MM.1S (cell line): ENCODE results near the gene SULF2.
A peak's percentile ranks its signal among the peaks of the same experiment; 100 is the strongest.

Experiments
- DNase-seq: peaks from one replicate; pipeline ENCODE4 v3.0.0-alpha.2; 2015
- H2AFZ ChIP-seq: fragments of 300-600 bp; sonication (generic); 2 replicates; pipeline ENCODE4 v1.6.0; 2016; ENCODE audit warnings: antibody characterized with exemption, low read length
- H3F3A ChIP-seq: fragments of 300-600 bp; sonication (generic); 2 replicates; pipeline ENCODE4 v1.6.1; 2016; ENCODE audit warnings: mild to moderate bottlenecking, antibody characterized with exemption, low read length, moderate library complexity, mixed read lengths; ENCODE audit not compliant: insufficient read depth
- H3K27ac ChIP-seq: fragments of 300-600 bp; sonication (generic); 2 replicates; pipeline ENCODE4 v1.5.1; 2016; ENCODE audit warnings: mild to moderate bottlenecking, low read length
- H3K27me3 ChIP-seq: fragments of 300-600 bp; sonication (generic); replicated peaks from 2 replicates; pipeline ENCODE4 v1.6.0; 2016; ENCODE audit warnings: low read length; ENCODE audit not compliant: insufficient read depth
- H3K36me3 ChIP-seq: fragments of 300-600 bp; sonication (generic); replicated peaks from 2 replicates; pipeline ENCODE4 v1.6.1; 2016; ENCODE audit warnings: mild to moderate bottlenecking, low read length, mixed read lengths; ENCODE audit not compliant: insufficient read depth
- H3K4me1 ChIP-seq: fragments of 300-600 bp; sonication (generic); 2 replicates; pipeline ENCODE4 v1.6.1; 2016; ENCODE audit warnings: low read length, mixed read lengths
- H3K4me2 ChIP-seq: fragments of 300-600 bp; sonication (generic); 2 replicates; pipeline ENCODE4 v1.6.0; 2016; ENCODE audit warnings: low read depth, low read length
- H3K4me3 ChIP-seq: fragments of 300-600 bp; sonication (generic); 2 replicates; pipeline ENCODE4 v1.5.1; 2016; ENCODE audit warnings: low read length, mixed read lengths
- H3K79me2 ChIP-seq: fragments of 300-600 bp; sonication (generic); 2 replicates; pipeline ENCODE4 v1.6.1; 2016; ENCODE audit warnings: mixed run types, low read length, mixed read lengths
- H3K9ac ChIP-seq: fragments of 300-600 bp; sonication (generic); 2 replicates; pipeline ENCODE4 v1.6.1; 2016; ENCODE audit warnings: low read length, mixed read lengths
- H3K9me2 ChIP-seq: fragments of 300-600 bp; sonication (generic); replicated peaks from 2 replicates; pipeline ENCODE4 v1.6.1; 2016; ENCODE audit warnings: mild to moderate bottlenecking, low read length, mixed read lengths; ENCODE audit not compliant: insufficient read depth
- H3K9me3 ChIP-seq: fragments of 300-600 bp; sonication (generic); replicated peaks from 2 replicates; pipeline ENCODE4 v1.6.1; 2016; ENCODE audit warnings: mild to moderate bottlenecking, low read length, mixed read lengths; ENCODE audit not compliant: insufficient read depth
- H4K20me1 ChIP-seq: fragments of 300-600 bp; sonication (generic); 2 replicates; pipeline ENCODE4 v1.6.1; 2016; ENCODE audit warnings: mild to moderate bottlenecking, low read length, moderate library complexity, mixed read lengths; ENCODE audit not compliant: insufficient read depth
- EZH2 ChIP-seq: fragments of 300-600 bp; sonication (generic); optimal IDR thresholded peaks from 2 replicates; pipeline ENCODE3; 2017; ENCODE audit warnings: low read depth, mild to moderate bottlenecking, antibody characterized with exemption, low read length, mixed read lengths
- EZH2phosphoT487 ChIP-seq: fragments of 300-600 bp; sonication (generic); IDR thresholded peaks from 2 replicates; pipeline ENCODE4 v1.6.1; 2018; ENCODE audit warnings: antibody characterized with exemption, low read length
- TF ChIP-seq, protein P1 (sequence below): fragments of 300-600 bp; sonication (generic); IDR thresholded peaks from 2 replicates; pipeline ENCODE4 v1.5.1; 2016; ENCODE audit warnings: antibody characterized with exemption, low read length, mixed read lengths

Gene SULF2

DNA sequence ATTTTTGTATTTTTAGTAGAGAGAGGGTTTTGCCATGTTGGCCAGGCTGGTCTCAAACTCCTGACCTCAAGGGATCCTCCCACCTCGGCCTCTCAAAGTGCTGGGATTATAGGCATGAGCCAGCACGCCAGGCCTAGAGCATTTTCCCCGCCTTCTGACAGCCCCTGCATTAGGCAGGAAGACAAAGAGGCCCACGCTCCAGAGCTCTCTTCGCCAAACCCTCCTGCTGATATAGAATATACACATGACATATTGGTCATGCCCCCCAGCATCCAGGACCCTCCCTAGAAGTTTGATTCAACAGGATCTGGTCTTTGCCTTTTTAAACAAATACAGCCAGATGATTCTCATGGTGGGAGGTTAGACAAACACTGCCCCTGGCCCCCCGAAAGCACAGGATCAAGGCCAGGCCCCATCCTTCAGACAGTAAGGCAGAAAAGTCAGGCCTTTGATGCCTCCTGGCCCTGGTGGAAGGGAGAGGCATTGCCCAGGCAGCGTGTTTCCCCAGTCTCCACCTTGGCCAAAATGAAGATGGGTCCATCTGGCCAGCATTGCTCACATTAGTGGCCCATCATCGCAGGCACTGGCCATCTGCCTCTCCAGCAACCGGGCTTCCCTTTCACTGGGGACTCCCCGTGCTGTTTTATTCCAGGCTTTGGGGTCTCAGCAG lies 4.4 kb downstream of the SULF2 start:
- no peaks in the 10 kb centered on the region for H3K9me2 ChIP-seq
- H3K4me1 ChIP-seq: peaks cover 35% of the 10 kb centered on the region
- H3K9ac ChIP-seq: no peak overlapping the region
- peaks cover 10% of the 10 kb centered on the region for H3K36me3 ChIP-seq
- no peak for TF ChIP-seq EZH2phosphoT487
- TF ChIP-seq, protein P1, sequence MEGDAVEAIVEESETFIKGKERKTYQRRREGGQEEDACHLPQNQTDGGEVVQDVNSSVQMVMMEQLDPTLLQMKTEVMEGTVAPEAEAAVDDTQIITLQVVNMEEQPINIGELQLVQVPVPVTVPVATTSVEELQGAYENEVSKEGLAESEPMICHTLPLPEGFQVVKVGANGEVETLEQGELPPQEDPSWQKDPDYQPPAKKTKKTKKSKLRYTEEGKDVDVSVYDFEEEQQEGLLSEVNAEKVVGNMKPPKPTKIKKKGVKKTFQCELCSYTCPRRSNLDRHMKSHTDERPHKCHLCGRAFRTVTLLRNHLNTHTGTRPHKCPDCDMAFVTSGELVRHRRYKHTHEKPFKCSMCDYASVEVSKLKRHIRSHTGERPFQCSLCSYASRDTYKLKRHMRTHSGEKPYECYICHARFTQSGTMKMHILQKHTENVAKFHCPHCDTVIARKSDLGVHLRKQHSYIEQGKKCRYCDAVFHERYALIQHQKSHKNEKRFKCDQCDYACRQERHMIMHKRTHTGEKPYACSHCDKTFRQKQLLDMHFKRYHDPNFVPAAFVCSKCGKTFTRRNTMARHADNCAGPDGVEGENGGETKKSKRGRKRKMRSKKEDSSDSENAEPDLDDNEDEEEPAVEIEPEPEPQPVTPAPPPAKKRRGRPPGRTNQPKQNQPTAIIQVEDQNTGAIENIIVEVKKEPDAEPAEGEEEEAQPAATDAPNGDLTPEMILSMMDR: no peak
- TF ChIP-seq EZH2: no peak
- H3K27ac ChIP-seq: no peak overlapping the region
- no peaks in the 10 kb centered on the region for H3K9me3 ChIP-seq
- H3K79me2 ChIP-seq: peaks cover 91% of the 10 kb centered on the region
- no peak overlapping the region for H2AFZ ChIP-seq
- no peaks in the 10 kb centered on the region for H4K20me1 ChIP-seq
- no peak overlapping the region for H3K4me2 ChIP-seq
- no peak for DNase-seq
- no peaks in the 10 kb centered on the region for H3K27me3 ChIP-seq
- no peak overlapping the region for H3K4me3 ChIP-seq
- peaks cover 25% of the 10 kb centered on the region for H3F3A ChIP-seq

DNA sequence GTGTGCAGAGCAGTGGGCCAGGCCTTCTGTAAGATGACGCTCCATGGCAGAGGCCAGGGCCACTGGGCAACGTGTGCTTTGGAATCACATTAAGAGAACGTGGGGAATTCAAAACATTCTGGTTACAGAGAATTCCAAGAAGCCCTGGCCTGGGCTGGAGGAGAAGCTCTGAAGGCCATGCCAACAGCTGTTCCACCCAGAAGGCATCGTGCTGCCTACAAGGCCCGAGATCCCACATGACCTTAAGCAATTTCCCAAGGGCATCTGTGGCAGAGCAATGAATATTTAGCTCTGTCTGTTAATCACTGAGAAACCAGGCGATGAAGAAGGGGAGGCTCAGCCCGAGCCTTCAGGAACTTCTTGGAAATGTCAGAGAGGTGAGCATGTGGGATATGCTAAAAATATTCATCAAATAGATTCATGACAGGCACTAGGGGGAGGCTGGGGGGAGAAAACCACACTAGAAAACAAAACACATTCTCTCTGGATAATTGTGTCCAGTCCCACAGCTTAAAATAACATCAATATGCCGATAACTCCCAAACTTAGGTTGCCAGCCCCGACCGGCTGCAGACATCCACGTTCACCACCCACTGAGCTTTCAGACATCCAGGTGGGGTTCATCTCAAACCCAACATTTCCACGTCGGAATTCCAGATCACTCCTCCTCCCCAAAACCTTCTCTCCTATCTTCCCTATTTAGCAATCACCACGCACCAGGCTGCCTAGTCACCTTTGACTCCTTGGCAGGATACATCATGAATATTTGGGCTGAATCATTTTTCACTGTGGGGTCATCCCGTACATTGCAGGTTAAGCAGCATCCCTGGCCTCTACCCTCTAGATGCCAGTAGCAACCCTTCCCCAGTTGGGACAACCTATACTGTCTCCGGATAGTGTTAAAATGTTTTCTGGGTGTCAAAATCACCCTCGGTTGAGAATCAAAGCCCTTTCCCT lies 6.6 kb downstream of the SULF2 start:
- H2AFZ ChIP-seq: no peak overlapping the region
- H3K9ac ChIP-seq: no peak overlapping the region
- TF ChIP-seq EZH2 (no peak), EZH2phosphoT487 (no peak)
- TF ChIP-seq, protein P1: no peak
- H3K9me3 ChIP-seq: no peaks in the 10 kb centered on the region
- H3K4me1 ChIP-seq: peaks cover 48% of the 10 kb centered on the region
- H3K4me3 ChIP-seq: no peak overlapping the region
- peaks cover 100% of the 10 kb centered on the region for H3K79me2 ChIP-seq
- peaks cover 34% of the 10 kb centered on the region for H3F3A ChIP-seq
- H3K9me2 ChIP-seq: no peaks in the 10 kb centered on the region
- H3K4me2 ChIP-seq: no peak overlapping the region
- no peaks in the 10 kb centered on the region for H4K20me1 ChIP-seq
- DNase-seq: no peak
- H3K27ac ChIP-seq: peak overlapping the region; percentile 75; the same call in 1 of the 2 replicates
- H3K27me3 ChIP-seq: no peaks in the 10 kb centered on the region
- H3K36me3 ChIP-seq: peaks cover 19% of the 10 kb centered on the region

DNA sequence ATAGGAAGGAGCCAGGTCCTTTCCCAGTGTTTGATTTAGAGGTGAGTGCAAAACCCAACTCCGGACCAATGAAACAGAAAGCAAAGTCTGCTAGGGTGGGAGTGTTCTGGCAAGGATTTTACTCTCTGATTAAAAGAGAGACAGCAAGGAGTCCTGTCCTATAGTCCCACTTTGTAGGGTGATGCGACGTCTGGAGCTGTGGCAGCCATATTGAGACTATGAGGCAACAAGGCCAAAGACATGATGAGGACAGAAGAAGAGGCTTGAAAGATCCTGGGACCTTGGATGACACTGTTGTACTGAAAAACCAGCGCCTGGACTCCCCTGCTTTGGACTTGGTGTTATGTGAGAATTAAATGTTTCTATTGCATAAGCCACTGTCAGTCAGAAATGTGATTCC lies 8.1 kb downstream of the SULF2 start:
- peaks cover 33% of the 10 kb centered on the region for H3K4me1 ChIP-seq
- no peak overlapping the region for H3K4me3 ChIP-seq
- peak overlapping the region; percentile 32 for H3K4me2 ChIP-seq
- no peaks in the 10 kb centered on the region for H3K9me3 ChIP-seq
- H3K79me2 ChIP-seq: peaks cover 100% of the 10 kb centered on the region
- no peaks in the 10 kb centered on the region for H3K27me3 ChIP-seq
- H2AFZ ChIP-seq: no peak overlapping the region
- peaks cover 34% of the 10 kb centered on the region for H3F3A ChIP-seq
- peaks cover 21% of the 10 kb centered on the region for H3K36me3 ChIP-seq
- TF ChIP-seq, protein P1: no peak
- TF ChIP-seq EZH2phosphoT487 (no peak), EZH2 (no peak)
- peak overlapping the region; percentile 75; the same call in 1 of the 2 replicates for H3K27ac ChIP-seq
- no peaks in the 10 kb centered on the region for H4K20me1 ChIP-seq
- no peaks in the 10 kb centered on the region for H3K9me2 ChIP-seq
- H3K9ac ChIP-seq: no peak overlapping the region
- no peak for DNase-seq
